ENCODE data around the gene GJB2. TPM values are rescaled to one million over a fixed set of nuclear protein-coding genes. Genes with fewer than 3 reads are reported as not detected.
"Not testable (repeated sequence)": the region's sequence is repeated elsewhere in the genome, so short reads cannot be mapped to it uniquely, and the experiment has no call there.

Gene GJB2
- total RNA-seq, 2 donors from 2014 or later, result 0.20 TPM; not detected in 1

DNA sequence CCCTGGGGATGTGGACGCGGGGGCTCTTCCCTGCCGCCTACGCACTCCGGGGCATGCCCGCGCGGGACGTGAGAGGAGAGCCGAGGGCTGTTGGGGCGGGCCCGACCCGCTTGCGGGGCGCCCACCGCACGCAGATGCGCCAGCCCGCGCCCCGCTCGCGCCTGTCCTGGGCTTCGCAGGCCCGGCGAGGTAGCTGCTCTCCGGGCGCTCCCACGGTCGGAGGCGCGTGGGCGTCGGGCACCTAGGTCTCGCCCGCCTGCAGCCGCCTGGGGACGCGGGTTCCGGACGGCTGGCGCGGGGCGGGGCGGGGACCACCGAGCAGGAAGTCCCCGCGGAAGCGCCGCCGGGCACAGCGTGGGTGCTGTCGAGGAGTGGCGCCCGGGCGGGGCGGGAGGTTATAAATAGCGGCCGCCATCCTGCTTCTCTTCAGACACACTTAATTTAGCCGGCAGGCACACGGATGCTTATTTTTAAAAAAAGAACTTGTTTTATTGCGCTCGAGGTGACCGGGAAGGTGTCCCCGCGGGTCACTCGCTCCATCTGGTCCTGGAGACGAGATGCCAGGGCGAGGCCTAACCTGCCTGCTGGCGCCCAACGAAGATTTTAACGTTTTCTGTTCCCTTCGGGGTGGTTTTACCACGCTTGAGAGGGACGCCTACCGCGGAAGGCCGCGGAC is 31.3 kb downstream of the GJB2 start:
- TF ChIP-seq, protein P1, sequence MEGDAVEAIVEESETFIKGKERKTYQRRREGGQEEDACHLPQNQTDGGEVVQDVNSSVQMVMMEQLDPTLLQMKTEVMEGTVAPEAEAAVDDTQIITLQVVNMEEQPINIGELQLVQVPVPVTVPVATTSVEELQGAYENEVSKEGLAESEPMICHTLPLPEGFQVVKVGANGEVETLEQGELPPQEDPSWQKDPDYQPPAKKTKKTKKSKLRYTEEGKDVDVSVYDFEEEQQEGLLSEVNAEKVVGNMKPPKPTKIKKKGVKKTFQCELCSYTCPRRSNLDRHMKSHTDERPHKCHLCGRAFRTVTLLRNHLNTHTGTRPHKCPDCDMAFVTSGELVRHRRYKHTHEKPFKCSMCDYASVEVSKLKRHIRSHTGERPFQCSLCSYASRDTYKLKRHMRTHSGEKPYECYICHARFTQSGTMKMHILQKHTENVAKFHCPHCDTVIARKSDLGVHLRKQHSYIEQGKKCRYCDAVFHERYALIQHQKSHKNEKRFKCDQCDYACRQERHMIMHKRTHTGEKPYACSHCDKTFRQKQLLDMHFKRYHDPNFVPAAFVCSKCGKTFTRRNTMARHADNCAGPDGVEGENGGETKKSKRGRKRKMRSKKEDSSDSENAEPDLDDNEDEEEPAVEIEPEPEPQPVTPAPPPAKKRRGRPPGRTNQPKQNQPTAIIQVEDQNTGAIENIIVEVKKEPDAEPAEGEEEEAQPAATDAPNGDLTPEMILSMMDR (IDR thresholded peaks at IDR 0.05), result no peak
- Histone ChIP-seq H3K27me3 (peaks cover 4 to 6% of the 10 kb centered on the region in 2 donors), H3K36me3 (no peaks in the 10 kb centered on the region), H3K4me3 (peak overlapping the region; percentile 53 to 66), H3K27ac (peak overlapping the region; percentile 71 to 82), H3K4me1 (peaks cover 0 to 27% of the 10 kb centered on the region in 2 donors), H3K9me3 (no peaks in the 10 kb centered on the region)
- DNase-seq (ENCODE audit: low spot score), result peak; percentile 42

DNA sequence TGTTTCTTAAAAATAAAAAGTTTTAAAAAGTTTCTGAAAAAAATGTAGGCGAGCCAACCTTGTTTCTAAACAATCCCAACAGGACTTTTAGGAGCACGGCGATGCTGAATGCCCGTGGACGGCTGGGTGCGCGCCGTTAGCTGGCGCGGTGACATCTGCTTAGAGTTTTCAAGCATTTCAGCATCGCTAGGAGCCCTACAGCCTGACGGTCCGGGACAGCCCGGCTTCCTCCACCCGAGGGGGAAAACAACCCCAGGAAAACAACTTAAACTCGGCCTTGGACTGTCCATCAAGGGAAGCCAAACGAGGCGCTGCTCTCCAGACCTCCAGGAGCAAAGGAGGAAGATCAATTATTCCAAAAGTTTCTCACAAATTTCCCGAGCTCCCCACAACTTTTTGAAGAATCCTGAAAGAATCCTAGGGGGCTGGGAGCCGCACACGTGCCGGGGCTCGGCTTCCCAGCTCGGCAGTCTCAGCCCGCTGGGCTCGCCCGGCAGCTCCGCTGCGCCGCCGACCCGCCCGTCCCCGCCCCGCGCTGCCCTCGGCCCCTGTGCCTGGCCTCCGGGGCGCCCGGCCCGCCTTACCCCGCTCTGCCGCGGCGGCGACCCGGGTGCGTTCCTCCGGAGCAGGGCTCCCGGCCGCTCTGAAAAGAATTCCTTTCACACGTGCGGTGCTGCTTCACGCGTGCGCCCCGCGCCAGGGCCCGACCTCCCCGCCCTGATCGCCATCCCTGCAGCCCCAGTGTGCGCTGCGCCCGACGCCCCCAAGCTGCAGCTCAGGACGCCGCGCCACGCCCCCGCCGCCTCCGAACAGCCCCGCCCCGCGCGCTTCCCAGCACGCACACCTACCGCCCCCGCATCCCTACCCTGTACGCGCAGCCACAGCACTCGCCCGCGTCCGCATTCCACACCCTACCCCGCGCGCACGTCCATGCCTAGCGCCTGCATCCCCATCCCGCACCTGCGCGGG is 32.1 kb downstream of the GJB2 start, which contains the start of gene GJA3:
Gene GJA3 (minus strand): TSS at position 747 of the 969 bp plus-strand sequence. CDS start 17,764 bp downstream, outside the sequence.
- Histone ChIP-seq H3K27me3 (peaks cover 4 to 6% of the 10 kb centered on the region in 2 donors), H3K4me3 (peak within 1 kb of the TSS; percentile 53 to 66), H3K36me3 (no peaks in the 10 kb centered on the region), H3K27ac (peak within 1 kb of the TSS; percentile 71 to 82), H3K4me1 (peaks cover 0 to 27% of the 10 kb centered on the region in 2 donors), H3K9me3 (no peaks in the 10 kb centered on the region)
- TF ChIP-seq, protein P1 (IDR thresholded peaks at IDR 0.05), result peak in 1 of 2 donors; percentile 51
- peak; percentile 57 for DNase-seq (ENCODE audit: low spot score)

DNA sequence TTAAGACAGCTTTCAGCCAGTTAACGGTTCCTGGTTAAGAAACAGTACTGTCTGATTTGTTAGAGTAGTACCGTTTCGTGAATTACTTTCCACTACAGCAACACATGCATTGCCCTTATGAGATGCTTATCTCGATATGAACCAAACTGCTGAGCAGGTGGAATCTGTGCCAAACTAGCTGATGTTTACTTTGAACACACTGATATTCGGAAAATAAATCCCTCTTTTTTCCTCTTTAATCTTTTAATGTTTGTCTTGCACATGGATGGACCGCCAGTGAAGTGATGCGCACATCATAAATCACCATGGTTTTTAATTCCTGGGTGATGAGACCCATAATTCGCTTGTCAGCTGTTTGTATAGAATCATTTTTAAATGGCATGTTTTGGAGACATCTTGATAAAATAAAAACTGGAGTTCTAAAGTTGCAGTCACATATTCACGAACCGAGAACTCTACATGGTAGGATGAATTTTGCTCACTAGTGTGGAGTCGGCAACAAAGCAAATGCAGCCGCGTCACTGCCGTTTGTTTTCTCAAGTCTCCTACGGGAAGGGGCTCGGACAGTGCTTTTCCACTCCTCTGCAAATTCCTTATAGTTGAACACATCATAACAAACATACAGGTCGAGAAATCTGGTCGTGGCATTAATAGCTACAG is 33.0 kb downstream of the GJB2 start:
- Histone ChIP-seq H3K9me3 (no peaks in the 10 kb centered on the region), H3K4me1 (peaks cover 0 to 27% of the 10 kb centered on the region in 2 donors), H3K27ac (peak overlapping the region; percentile 71 to 82), H3K27me3 (peaks cover 4 to 6% of the 10 kb centered on the region in 2 donors), H3K4me3 (peak overlapping the region; percentile 53 to 66), H3K36me3 (no peaks in the 10 kb centered on the region)
- TF ChIP-seq, protein P1 (IDR thresholded peaks at IDR 0.05), result no peak
- DNase-seq (ENCODE audit: low spot score), result peak; percentile 43

DNA sequence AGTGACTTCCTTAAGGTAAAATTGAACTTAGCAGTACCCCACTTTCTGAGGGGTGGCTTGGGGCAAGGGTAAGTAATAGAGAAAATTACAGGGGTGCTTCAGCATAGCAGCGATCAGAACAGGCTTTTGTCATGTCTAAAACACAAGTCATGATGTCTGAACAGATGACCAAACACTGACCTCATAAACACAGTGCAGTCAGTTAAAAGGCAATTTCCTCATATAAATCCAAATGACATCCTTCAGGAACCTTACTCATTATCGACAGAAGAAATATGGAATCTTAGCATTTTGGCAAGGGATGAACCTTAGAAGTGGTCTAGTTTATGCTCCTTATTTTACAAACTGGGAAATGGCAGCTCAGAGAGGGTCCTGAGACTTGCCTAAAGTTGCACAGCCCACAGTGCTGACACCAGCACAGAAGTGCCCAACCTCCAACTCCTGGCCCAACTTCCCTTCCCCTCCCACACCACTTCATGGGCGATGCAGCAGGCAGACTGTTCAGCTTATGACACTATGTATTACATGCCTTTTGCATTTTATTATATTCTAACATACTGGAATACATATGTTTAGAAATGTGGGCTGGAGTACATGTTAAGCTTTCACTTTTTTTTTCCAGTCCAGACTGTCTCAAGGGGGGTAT is 35.5 kb downstream of the GJB2 start:
- Histone ChIP-seq H3K36me3 (no peaks in the 10 kb centered on the region), H3K4me3 (no peak overlapping the region), H3K27me3 (peaks cover 4 to 6% of the 10 kb centered on the region in 2 donors), H3K27ac (no peak overlapping the region), H3K9me3 (no peaks in the 10 kb centered on the region), H3K4me1 (peaks cover 0 to 23% of the 10 kb centered on the region in 2 donors)
- TF ChIP-seq, protein P1 (IDR thresholded peaks at IDR 0.05), result no peak
- peak; percentile 40 for DNase-seq (ENCODE audit: low spot score)

DNA sequence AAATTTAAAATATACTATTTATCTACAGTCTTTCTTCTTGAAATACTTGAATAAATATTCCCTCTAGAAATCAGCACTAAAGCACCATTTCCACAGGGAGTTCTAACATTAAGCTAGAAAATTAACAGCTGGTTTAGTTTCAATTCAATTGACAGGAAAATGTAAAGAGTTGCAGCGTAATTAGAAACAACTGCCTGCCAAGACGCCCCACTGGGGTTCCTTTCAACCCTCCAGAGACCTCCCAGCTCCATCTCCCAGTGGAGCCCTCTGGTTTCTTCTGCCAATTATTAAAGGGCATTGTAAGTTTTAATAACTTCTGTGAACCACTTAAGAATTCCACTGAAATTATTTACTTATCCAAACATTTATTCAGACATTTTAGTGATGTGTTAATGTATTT is 36.0 kb downstream of the GJB2 start:
- DNase-seq (ENCODE audit: low spot score), result no peak
- Histone ChIP-seq H3K27ac (no peak overlapping the region), H3K4me3 (no peak overlapping the region), H3K9me3 (no peaks in the 10 kb centered on the region), H3K4me1 (peaks cover 0 to 18% of the 10 kb centered on the region in 2 donors), H3K36me3 (no peaks in the 10 kb centered on the region), H3K27me3 (peaks cover 4 to 6% of the 10 kb centered on the region in 2 donors)
- TF ChIP-seq, protein P1 (IDR thresholded peaks at IDR 0.05), result no peak

DNA sequence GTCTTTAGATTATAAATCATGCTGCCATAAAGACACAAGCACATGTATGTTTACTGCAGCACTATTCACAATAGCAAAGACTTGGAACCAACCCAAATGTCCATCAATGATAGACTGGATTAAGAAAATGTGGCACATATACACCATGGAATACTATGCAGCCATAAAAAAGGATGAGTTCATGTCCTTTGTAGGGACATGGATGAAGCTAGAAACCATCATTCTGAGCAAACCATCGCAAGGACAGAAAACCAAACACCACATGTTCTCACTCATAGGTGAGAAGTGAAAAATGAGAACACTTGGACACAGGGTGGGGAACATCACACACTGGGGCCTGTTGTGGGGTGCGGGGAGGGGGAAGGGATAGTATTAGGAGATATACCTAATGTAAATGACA is 39.4 kb downstream of the GJB2 start:
- H3K9me3 ChIP-seq; DNase-seq (ENCODE audit: low spot score); H3K27ac ChIP-seq; H3K36me3 ChIP-seq; H3K27me3 ChIP-seq; H3K4me3 ChIP-seq: not testable (repeated sequence)
- H3K4me1 ChIP-seq, result peaks cover 0 to 21% of the 10 kb centered on the region in 2 donors
